ENCODE results near the gene CACNA1C.

GRCh38 chr12:2385529-2385928 lies 332.7 kb downstream of the CACNA1C start:
- TF ChIP-seq EP300 (IDR thresholded peaks at IDR 0.05) (no peak), POLR2A (IDR thresholded peaks at IDR 0.05) (no peak)
- TF ChIP-seq, protein P1, sequence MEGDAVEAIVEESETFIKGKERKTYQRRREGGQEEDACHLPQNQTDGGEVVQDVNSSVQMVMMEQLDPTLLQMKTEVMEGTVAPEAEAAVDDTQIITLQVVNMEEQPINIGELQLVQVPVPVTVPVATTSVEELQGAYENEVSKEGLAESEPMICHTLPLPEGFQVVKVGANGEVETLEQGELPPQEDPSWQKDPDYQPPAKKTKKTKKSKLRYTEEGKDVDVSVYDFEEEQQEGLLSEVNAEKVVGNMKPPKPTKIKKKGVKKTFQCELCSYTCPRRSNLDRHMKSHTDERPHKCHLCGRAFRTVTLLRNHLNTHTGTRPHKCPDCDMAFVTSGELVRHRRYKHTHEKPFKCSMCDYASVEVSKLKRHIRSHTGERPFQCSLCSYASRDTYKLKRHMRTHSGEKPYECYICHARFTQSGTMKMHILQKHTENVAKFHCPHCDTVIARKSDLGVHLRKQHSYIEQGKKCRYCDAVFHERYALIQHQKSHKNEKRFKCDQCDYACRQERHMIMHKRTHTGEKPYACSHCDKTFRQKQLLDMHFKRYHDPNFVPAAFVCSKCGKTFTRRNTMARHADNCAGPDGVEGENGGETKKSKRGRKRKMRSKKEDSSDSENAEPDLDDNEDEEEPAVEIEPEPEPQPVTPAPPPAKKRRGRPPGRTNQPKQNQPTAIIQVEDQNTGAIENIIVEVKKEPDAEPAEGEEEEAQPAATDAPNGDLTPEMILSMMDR (IDR thresholded peaks at IDR 0.05): no peak

All from tibial nerve (tissue), 4 donors.